ENCODE results near the gene TOB1. TPM values are rescaled to one million over a fixed set of nuclear protein-coding genes. Genes with fewer than 3 reads are reported as not detected.

Gene TOB1
- total RNA-seq, 1 experiment from 2014 or later = 19.3 TPM

DNA sequence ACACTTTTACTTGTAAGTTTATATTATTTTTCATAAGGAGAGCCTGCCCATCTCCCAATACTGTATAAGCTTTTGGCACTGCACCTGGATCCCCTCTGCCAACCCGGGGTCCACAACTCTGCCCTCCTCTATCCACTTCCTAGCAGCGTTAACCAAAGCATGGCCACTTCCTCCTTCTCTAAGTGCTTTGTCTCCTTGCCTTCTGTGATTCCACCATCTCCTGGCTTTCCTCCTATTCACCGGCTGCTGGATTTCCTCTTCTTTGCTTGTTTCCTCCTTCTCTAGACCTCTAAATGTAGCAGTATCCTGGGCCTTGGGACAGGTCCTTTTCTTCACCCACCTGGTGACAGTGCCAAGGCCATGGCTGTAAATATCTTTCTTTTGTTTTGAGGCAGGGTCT is 50.8 kb downstream of the TOB1 start:
- BruUV-seq (replicated peaks) = no TSS peak
- no peaks in the 10 kb centered on the region for H3K27me3 ChIP-seq (replicated peaks; ENCODE audit: insufficient read depth, low read depth, low read length, poor library complexity)
- CTCF ChIA-PET = no interaction called here
- no peak overlapping the region for H3K4me3 ChIP-seq (ENCODE audit: low read depth, low read length, poor library complexity, severe bottlenecking)
- H3K27ac ChIP-seq (ENCODE audit: low read depth, low read length, poor library complexity, severe bottlenecking) = no peak overlapping the region
- intact Hi-C loops (cut with micrococcal nuclease; ENCODE audit: unreplicated experiment) = no loop called here
- POLR2A ChIA-PET (ENCODE audit: low non-redundant PET) = interaction anchor here (0.6 kb wide), 1 partner anchor 310 kb away, joined by 5 read pairs; no protein-coding TSS in a partner anchor
- DNase-seq (ENCODE audit: low spot score) = no peak
- no peaks in the 10 kb centered on the region for H3K36me3 ChIP-seq (ENCODE audit: insufficient read depth, low read length, poor library complexity, severe bottlenecking)
- peaks cover 5% of the 10 kb centered on the region for H3K4me1 ChIP-seq (ENCODE audit: insufficient read depth, low read length, poor library complexity, severe bottlenecking)
- H3K9me3 ChIP-seq (ENCODE audit: low read depth, low read length, poor library complexity, severe bottlenecking) = no peaks in the 10 kb centered on the region
- TF ChIP-seq, protein P1, sequence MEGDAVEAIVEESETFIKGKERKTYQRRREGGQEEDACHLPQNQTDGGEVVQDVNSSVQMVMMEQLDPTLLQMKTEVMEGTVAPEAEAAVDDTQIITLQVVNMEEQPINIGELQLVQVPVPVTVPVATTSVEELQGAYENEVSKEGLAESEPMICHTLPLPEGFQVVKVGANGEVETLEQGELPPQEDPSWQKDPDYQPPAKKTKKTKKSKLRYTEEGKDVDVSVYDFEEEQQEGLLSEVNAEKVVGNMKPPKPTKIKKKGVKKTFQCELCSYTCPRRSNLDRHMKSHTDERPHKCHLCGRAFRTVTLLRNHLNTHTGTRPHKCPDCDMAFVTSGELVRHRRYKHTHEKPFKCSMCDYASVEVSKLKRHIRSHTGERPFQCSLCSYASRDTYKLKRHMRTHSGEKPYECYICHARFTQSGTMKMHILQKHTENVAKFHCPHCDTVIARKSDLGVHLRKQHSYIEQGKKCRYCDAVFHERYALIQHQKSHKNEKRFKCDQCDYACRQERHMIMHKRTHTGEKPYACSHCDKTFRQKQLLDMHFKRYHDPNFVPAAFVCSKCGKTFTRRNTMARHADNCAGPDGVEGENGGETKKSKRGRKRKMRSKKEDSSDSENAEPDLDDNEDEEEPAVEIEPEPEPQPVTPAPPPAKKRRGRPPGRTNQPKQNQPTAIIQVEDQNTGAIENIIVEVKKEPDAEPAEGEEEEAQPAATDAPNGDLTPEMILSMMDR (conservative IDR thresholded peaks at IDR 0.05; ENCODE audit: low read depth, low read length) = no peak
- no peak for TF ChIP-seq EZH2 (IDR thresholded peaks at IDR 0.05; ENCODE audit: borderline replicate concordance, low read depth, low read length, poor library complexity, severe bottlenecking)

DNA sequence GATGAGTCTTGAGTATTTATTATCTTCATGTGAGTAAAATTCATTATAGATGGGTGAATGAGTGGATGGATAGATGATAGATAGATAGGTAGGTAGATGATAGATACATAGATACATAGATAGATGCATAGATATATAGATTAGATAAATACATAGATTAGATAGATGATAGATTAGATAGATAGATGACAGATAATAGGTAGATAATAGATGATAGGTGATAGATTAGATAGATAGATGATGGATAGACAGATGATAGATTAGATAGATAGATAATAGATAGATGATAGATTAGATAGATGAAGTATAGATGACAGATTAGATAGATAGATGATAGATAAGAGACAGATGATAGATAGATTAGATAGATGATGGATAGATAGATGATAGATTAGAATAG is 52.6 kb downstream of the TOB1 start:
- Histone ChIP-seq H3K27ac (ENCODE audit: low read depth, low read length, poor library complexity, severe bottlenecking) (no peak overlapping the region), H3K27me3 (replicated peaks; ENCODE audit: insufficient read depth, low read depth, low read length, poor library complexity) (no peaks in the 10 kb centered on the region), H3K4me1 (ENCODE audit: insufficient read depth, low read length, poor library complexity, severe bottlenecking) (peaks cover 5% of the 10 kb centered on the region), H3K4me3 (ENCODE audit: low read depth, low read length, poor library complexity, severe bottlenecking) (no peak overlapping the region), H3K36me3 (ENCODE audit: insufficient read depth, low read length, poor library complexity, severe bottlenecking) (no peaks in the 10 kb centered on the region), H3K9me3 (ENCODE audit: low read depth, low read length, poor library complexity, severe bottlenecking) (no peaks in the 10 kb centered on the region)
- no TSS peak for BruUV-seq (replicated peaks)
- POLR2A ChIA-PET (ENCODE audit: low non-redundant PET) = no interaction called here
- intact Hi-C loops (cut with micrococcal nuclease; ENCODE audit: unreplicated experiment) = no loop called here
- TF ChIP-seq EZH2 (IDR thresholded peaks at IDR 0.05; ENCODE audit: borderline replicate concordance, low read depth, low read length, poor library complexity, severe bottlenecking) = no peak
- TF ChIP-seq, protein P1 (conservative IDR thresholded peaks at IDR 0.05; ENCODE audit: low read depth, low read length) = no peak
- CTCF ChIA-PET = no interaction called here
- no peak for DNase-seq (ENCODE audit: low spot score)

Other genes with a start within 250 kb of the TOB1 start
- gene ABCC3, start 231.5 kb downstream of the TOB1 start, total RNA-seq (2021) = 0.56 and 1.2 TPM in 2 replicates
- gene ANKRD40, start 158.4 kb downstream of the TOB1 start, total RNA-seq (2021) = 54.2 and 61.3 TPM in 2 replicates
- gene LUC7L3, start 146.8 kb downstream of the TOB1 start, total RNA-seq (2021) = 185 and 194 TPM in 2 replicates
- gene ANKRD40CL, start 98.8 kb downstream of the TOB1 start, total RNA-seq (2021) = not detected in 2 replicates
- not detected in 2 replicates for gene WFIKKN2, start 30.8 kb downstream of the TOB1 start, total RNA-seq (2021)

Data from A673 (cell line).